SU-DHL-6 (cell line): ENCODE data around the gene DDR2.

ENCODE experiments used
- H2AFZ ChIP-seq: fragments of 200-600 bp; sonication (generic); 2 replicates; pipeline ENCODE4 v1.6.1; 2014; ENCODE audit warnings: low read depth, mild to moderate bottlenecking, moderate library complexity, mixed read lengths, antibody characterized with exemption, low read length; ENCODE audit not compliant: severe bottlenecking
- H3F3A ChIP-seq: fragments of 200-600 bp; shearing (Covaris generic); 2 replicates; pipeline ENCODE4 v1.6.0; 2016; ENCODE audit warnings: antibody characterized with exemption, mild to moderate bottlenecking; ENCODE audit not compliant: insufficient read depth
- H3K27ac ChIP-seq: fragments of 200-600 bp; sonication (generic); 2 replicates; pipeline ENCODE4 v1.5.1; 2016; ENCODE audit warnings: low read depth, mild to moderate bottlenecking, low read length, moderate library complexity, mixed read lengths
- H3K27me3 ChIP-seq: fragments of 200-600 bp; sonication (generic), shearing (Covaris generic); 2 replicates; pipeline ENCODE4 v1.6.0; 2014; ENCODE audit warnings: mild to moderate bottlenecking, low read length
- H3K36me3 ChIP-seq: fragments of 200-600 bp; sonication (generic); 2 replicates; pipeline ENCODE4 v1.6.1; 2014; ENCODE audit warnings: mild to moderate bottlenecking, low read length, mixed read lengths
- H3K4me2 ChIP-seq: fragments of 300-600, 200-600 bp; shearing (Covaris generic), sonication (generic); 2 replicates; pipeline ENCODE4 v1.6.0; 2014; ENCODE audit warnings: low read length, low read depth, mild to moderate bottlenecking; ENCODE audit not compliant: poor library complexity, severe bottlenecking
- H3K4me3 ChIP-seq: fragments of 200-600 bp; sonication (generic); 2 replicates; pipeline ENCODE4 v1.5.1; 2014; ENCODE audit warnings: antibody characterized with exemption, low read length, mild to moderate bottlenecking, mixed read lengths; ENCODE audit not compliant: insufficient read depth, poor library complexity, severe bottlenecking
- H3K79me2 ChIP-seq: fragments of 200-600 bp; sonication (generic); 2 replicates; pipeline ENCODE4 v1.6.1; 2014; ENCODE audit warnings: mild to moderate bottlenecking, low read length, moderate library complexity; ENCODE audit not compliant: insufficient read depth
- H3K9ac ChIP-seq: fragments of 200-600 bp; sonication (generic); 2 replicates; pipeline ENCODE4 v1.7.0; 2014; ENCODE audit warnings: mild to moderate bottlenecking, low read length
- H3K9me2 ChIP-seq: fragments of 200-600 bp; sonication (generic); replicated peaks from 2 replicates; pipeline ENCODE4 v1.6.1; 2014; ENCODE audit warnings: low read length; ENCODE audit not compliant: insufficient read depth
- H3K9me3 ChIP-seq: fragments of 200-600 bp; sonication (generic); 2 replicates; pipeline ENCODE4 v1.6.1; 2014; ENCODE audit warnings: low read length, mixed read lengths; ENCODE audit not compliant: insufficient read depth
- H4K20me1 ChIP-seq: fragments of 200-600 bp; sonication (generic); 2 replicates; pipeline ENCODE4 v1.6.1; 2014; ENCODE audit warnings: low read depth, mild to moderate bottlenecking, antibody characterized with exemption, low read length, moderate library complexity, mixed read lengths
- EZH2phosphoT487 ChIP-seq: fragments of 200-600 bp; sonication (generic), shearing (Covaris generic); conservative IDR thresholded peaks from 2 replicates; pipeline ENCODE4 v1.6.1; 2018; ENCODE audit warnings: mild to moderate bottlenecking, antibody characterized with exemption, low read length, moderate library complexity, mixed read lengths
- TF ChIP-seq, protein P1 (sequence below): fragments of 200-600 bp; sonication (generic); IDR thresholded peaks from one replicate; pipeline ENCODE4 v1.5.1; 2017; ENCODE audit warnings: antibody characterized with exemption, mild to moderate bottlenecking, low read length, moderate library complexity; ENCODE audit not compliant: insufficient read depth, poor library complexity, severe bottlenecking

The DDR2 gene

DNA sequence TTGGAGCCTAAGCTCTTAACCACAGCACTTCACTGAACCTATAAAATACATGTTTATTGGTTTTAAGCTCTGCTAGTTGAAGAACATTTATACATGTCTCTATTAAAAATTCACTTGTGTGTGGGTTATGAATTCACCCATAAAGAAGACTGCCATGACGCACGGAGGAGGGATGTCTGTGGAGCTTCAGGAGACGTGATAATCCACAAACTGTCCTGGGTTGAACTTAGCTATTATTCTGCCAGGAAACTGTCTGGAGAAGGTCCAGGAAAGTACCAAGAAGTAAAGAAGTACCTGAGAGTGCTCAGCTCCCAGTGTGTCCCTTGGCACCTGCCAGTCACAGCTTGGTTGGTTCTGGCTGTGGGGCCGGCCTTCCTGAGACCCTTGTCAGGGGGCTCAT, 56.3 kb downstream of the DDR2 start:
- H3K36me3 ChIP-seq: no peaks in the 10 kb centered on the region
- H3K9me2 ChIP-seq: no peaks in the 10 kb centered on the region
- H3K9me3 ChIP-seq: no peaks in the 10 kb centered on the region
- no peak overlapping the region for H3K27ac ChIP-seq
- no peaks in the 10 kb centered on the region for H4K20me1 ChIP-seq
- no peak overlapping the region for H3K4me2 ChIP-seq
- no peak overlapping the region for H3K4me3 ChIP-seq
- no peaks in the 10 kb centered on the region for H3K79me2 ChIP-seq
- H3K27me3 ChIP-seq: no peaks in the 10 kb centered on the region
- no peak overlapping the region for H3K9ac ChIP-seq
- H2AFZ ChIP-seq: no peak overlapping the region
- TF ChIP-seq EZH2phosphoT487: no peak
- TF ChIP-seq, protein P1, sequence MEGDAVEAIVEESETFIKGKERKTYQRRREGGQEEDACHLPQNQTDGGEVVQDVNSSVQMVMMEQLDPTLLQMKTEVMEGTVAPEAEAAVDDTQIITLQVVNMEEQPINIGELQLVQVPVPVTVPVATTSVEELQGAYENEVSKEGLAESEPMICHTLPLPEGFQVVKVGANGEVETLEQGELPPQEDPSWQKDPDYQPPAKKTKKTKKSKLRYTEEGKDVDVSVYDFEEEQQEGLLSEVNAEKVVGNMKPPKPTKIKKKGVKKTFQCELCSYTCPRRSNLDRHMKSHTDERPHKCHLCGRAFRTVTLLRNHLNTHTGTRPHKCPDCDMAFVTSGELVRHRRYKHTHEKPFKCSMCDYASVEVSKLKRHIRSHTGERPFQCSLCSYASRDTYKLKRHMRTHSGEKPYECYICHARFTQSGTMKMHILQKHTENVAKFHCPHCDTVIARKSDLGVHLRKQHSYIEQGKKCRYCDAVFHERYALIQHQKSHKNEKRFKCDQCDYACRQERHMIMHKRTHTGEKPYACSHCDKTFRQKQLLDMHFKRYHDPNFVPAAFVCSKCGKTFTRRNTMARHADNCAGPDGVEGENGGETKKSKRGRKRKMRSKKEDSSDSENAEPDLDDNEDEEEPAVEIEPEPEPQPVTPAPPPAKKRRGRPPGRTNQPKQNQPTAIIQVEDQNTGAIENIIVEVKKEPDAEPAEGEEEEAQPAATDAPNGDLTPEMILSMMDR: no peak
- H3F3A ChIP-seq: no peaks in the 10 kb centered on the region

DNA sequence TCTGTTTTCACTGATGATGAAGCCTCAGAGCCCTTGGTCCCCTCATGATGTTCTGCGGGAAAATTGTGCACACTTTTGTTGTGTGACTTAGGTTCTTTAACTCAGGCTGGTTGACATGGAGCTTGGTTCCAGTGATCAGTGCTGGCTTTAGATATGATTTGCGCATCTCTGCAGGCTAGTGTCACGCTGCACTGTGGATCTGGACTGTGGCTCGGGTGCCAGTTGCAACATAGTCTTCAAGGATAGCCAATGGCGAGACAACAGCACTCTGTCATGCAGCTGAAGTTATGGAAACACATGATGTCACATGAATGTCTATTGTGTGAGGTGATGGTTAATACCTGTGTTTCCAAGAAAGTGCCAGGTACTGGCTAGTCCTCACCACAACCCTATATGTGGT, 56.7 kb downstream of the DDR2 start:
- Histone ChIP-seq H3K9me2 (no peaks in the 10 kb centered on the region), H3K9ac (no peak overlapping the region), H3K79me2 (no peaks in the 10 kb centered on the region), H3K4me3 (no peak overlapping the region), H4K20me1 (no peaks in the 10 kb centered on the region), H3K9me3 (no peaks in the 10 kb centered on the region), H3K27me3 (no peaks in the 10 kb centered on the region), H3K27ac (no peak overlapping the region), H3K4me2 (no peak overlapping the region), H3K36me3 (no peaks in the 10 kb centered on the region), H2AFZ (no peak overlapping the region), H3F3A (no peaks in the 10 kb centered on the region)
- no peak for TF ChIP-seq EZH2phosphoT487
- TF ChIP-seq, protein P1: no peak

DNA sequence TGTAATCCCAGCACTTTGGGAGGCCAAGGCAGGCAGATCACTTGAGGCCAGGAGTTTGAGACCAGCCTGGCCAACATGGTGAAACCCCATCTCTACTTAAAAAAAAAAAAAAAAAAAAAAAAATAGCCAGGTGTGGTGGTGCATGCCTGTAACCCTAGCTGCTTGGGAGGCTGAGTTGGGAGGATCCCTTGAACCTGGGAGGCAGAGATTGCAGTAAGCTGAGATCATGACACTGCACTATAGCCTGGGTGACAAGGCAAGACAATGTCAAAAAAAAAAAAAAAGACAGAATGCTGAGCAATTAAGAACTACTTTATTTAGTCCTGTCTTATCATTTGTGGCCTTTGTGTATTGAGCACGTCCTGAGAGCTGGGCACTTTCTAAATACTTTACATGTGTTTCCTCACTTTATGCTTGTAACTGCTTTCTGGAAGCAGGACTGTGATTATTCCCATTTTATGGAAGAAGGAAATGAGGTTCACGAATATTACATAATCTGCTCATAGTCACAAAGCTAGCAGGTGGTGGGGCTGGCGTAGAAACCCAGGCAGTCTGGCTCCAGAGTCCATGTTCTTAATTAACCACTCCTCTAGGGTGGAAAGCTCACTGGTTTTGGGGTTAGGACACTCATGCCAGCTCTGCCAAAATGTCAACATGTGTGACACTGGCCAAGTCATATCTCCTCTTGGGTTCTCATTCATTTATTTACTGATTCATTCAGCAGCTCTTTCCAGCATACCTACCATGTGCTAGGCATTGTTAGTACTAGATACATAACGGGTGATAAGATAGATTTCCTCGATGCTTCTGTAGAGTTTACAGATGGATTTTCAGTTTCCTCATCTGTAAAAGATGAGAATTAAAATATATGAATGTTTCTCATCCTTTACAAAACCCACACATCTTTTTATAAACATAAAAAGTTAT, 57.7 kb downstream of the DDR2 start:
- H2AFZ ChIP-seq: no peak overlapping the region
- no peaks in the 10 kb centered on the region for H3K27me3 ChIP-seq
- H3K9ac ChIP-seq: no peak overlapping the region
- H4K20me1 ChIP-seq: no peaks in the 10 kb centered on the region
- TF ChIP-seq, protein P1: no peak
- no peak for TF ChIP-seq EZH2phosphoT487
- H3K4me2 ChIP-seq: no peak overlapping the region
- no peaks in the 10 kb centered on the region for H3K36me3 ChIP-seq
- H3K9me3 ChIP-seq: no peaks in the 10 kb centered on the region
- H3K9me2 ChIP-seq: no peaks in the 10 kb centered on the region
- no peak overlapping the region for H3K27ac ChIP-seq
- no peaks in the 10 kb centered on the region for H3K79me2 ChIP-seq
- H3K4me3 ChIP-seq: no peak overlapping the region
- no peaks in the 10 kb centered on the region for H3F3A ChIP-seq
